Activated naive CD4-positive, alpha-beta T cell treated with Interleukin-2 at 50 U/mL for 16 hours (primary cell): Measurements from ENCODE around the gene CDKN1B.
A peak's percentile ranks its signal among the peaks of the same experiment; 100 is the strongest.
"Not testable (repeated sequence)": the region's sequence is repeated elsewhere in the genome, so short reads cannot be mapped to it uniquely, and the experiment has no call there.

Source experiments
- DNase-seq: peaks from one replicate; pipeline ENCODE4 v3.0.0-alpha.2; 2020

Gene CDKN1B

DNA sequence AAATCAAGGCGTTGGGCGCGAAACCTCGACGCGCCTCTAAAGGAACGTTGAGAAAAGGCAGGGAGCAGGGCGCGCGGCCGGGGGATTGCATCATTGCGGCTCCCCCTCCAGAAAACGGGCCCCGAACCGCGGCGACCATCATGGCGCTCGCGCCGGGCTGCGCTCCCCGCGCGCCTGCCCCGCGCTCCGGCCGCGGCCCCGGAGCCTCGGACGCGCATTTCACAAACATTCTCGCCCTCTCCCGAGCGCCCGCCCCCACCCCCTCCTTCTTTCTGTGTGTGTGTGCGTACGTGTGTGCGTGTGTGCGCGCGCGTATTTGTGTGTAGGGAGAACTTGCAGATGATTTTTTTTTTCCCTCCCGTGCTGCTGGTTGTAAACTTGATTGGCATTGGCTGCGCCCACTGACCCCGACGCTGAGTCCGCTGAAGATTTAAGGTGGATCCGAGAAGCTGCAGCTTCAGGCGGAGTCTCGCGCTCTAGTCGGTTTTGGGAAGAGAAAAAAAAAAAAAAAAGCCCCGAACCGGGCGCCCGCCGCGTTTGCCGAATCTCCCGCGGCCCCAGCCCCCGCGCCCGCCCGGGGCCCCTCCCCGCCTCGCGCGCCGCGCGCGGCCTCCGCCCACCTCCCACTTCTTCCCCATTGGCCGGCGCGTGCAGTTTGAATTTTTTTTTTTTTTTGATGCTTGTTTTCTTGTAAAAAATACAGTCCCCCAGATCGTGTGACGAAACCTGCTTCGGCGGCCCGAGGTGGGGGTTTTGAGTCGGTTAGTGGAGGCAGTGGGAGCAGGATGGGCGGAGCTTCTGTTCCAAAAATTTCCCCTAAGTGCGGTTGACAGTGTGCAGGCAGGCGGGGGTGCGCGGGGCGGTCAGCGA, 8.2 kb downstream of the CDKN1B start:
- peak; percentile 94 for DNase-seq

DNA sequence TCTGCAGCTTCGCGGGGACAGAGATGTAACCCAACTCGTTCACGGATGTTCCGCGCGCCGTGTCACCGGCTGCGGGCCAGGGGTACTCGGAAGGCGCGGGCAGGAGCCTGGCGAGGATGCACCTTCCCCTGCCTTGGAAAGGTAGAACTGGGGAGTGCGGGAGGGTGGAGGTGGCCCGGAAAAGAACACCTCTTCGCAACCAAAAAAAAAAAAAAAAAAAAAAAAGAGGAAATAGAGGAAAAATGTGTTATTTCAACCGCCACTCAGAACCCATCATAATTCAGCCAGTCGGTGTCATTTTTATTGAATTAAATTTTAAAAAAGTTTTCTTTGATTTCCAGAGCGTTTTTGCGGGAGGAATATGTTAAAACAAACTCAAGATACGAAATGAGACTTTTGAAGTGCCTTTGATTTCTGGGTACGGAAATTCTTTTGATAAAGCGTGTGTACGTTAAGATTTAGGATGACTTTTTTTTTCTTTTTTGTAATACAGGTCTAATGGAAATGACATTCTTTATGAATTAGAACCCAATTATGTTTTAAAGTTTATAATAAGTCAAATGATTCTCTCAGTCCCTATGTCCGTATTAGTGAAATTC, 8.9 kb downstream of the CDKN1B start:
- DNase-seq = no peak

DNA sequence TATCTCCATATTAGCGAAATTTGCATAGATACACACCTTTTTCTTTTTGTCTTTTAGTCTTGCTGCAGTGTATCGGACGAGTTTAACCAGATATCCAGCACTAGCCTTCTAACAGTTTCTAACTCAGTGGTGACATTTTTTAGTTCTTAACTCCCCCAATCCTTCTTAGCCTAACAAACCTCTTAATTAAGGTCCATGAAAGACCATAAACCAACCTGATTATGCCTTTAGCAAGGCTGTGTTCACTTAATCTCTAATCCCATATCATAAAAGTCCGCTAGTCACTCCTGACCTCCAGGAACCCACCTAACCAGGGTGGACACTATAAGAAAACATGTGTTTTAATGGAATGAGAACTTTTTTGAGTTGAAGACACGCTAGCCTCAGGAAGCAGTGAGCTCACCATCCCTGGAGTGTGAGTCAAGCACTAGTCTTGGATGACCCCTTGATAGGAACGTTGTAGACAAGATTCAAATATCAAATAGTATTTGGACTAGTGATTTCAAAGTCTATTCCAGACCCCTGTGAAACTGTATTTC, 9.5 kb downstream of the CDKN1B start:
- DNase-seq = no peak

DNA sequence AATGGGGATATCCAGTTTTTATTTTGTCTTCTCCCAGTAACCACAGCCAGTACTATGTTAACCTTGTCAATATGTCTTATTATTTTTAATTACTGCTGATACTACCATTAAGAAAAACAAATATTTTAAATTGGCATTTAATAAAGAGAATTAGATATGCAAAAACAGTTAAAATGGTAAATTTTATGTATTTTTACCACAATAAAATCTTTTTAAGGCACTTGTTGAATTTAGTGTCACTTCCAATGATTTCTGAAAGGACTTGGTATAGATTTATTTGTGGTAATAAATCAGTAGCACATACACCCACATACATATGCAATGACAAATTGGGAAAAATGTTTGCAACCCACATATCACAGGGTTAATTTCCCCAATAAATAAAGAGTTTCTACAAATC, 14.0 kb downstream of the CDKN1B start:
- DNase-seq = no peak

DNA sequence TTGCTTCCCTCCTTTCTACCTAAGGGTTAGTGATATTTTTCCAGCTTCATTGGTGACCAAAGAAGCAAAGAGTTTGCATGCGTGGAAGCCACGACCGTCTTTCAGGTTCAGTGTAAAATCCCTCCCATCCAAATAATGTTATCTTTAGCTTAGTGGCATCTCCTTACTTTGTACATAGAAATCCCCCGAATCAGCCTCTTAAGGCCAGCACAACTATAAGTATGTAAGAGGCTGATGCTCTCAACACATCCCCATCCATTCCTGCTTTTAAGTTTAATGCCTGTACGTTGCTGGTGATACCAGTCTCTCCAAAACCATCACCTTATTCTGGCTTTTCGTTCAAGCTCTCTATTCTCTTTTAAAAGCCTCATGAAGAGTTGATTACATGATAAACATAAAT, 14.6 kb downstream of the CDKN1B start:
- DNase-seq = no peak

DNA sequence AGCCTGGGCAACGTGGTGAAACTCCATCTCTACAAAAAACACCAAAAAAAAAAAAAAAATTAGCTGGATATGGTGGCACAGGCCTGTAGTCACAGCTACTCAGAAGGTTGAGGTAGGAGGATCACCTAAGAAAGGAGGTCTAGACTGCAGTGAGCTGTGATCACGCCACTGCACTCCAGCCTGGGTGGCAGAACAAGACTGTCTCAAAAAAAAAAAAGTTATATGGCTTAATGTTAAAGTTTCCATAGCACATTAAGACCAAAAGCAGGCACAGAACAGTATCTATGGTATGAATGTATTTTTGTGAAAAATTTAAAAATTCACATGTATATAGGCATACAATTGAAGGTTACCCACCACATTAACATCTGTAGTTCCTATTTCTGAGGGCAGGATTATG, 15.9 kb downstream of the CDKN1B start:
- no peak for DNase-seq

DNA sequence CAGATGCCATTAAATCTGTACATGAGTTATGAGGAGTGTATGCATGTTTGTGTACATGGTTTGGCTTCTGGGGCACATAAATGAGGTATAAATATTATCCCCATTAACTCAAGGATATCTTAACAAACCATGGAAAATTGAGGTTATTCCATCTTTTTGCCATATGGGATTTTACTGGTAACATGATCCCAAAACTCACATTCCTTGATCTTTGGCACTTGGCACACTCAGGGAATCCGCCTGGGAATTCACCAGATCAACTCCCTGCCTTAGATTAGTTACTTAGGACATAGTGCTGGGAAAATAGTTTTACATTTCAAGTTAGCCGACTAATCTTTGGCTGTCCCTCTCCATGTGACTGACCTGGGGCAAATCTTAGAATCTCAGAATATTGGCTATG, 16.9 kb downstream of the CDKN1B start:
- DNase-seq = no peak

DNA sequence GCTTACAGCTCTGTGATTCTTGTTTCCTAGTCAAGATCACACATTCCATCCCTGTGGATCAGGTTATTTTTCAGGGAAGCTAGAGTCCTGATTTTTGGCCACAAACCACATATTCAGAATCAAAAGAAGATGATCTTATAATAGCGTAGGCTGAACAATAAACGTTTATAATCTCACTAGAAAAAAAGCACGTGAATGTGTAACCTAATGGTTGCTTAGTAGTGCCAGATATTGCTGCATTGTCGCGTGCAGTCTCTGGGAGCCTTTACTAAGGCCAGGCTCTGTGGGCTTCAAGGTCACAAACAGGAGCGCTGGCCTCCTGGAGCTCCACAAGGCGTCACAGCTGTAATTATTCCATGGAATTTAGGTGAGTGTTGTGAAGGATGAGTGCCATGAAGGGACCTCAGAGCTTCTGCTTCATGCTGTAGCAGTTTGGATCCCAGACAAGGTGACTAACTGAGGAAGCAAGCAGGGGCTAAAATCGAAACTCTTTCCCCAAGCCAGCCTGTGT, 17.4 kb downstream of the CDKN1B start:
- DNase-seq = no peak

DNA sequence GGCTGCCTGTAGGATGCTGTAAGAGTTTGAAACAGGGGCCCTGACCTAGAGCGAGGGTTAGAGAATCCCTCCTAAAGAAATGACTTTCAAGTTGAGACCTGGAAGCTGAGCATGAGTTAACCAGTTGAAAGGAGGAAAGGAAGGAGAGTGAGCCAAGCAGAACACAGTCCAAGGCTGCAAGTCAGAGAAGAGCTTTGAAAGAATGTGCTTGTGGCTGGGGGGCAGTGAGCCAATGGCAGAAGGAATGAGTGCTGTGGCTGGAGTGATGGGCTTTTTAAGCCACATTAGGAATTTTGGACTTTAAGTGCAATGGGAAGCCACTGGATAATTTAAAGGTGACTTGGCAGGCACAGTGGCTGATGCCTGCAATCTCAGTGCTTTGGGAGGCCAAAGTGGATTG, 18.1 kb downstream of the CDKN1B start:
- no peak for DNase-seq

DNA sequence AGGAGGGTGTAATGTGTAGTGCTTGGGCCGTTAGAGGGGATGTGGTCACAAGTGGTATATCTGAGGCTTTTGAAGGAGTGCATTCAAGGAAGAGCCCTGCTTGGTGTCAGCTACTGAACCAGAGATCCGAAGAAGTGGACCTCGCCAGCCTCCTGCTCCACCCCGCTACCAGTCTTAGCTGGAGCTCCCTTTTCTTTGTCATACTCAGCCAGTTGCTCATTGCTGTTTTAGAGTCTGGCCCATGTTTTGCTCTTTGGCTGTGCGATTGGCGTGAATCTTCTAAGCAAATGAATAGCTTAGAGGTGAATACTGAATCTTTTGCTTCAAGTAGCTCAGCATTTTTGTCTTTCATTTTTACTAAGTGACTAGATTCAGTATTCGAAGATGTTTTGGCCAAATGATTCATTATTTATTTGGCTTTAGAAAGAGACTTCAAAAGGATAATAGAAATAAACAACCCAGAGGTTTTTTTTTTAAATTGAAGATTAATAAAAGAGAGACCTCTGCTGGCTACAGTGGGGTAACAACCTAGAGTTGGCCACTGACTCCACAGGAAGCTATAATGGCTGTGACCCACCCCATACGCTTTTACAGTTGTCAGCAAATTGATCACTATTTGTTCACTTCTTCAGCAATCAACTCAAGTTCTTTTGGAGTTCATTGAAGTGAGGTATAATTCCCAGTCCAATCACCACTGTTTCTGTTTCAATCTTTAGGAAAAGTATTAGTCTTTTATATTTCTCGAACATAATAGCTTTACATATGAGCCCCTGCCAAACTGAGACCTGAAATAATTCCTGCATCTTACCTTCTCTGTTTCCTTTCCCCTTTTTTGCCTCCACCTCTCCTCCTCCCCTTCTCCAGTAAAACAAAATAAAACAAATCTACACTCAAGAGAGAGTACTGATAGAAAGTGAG, 19.9 kb downstream of the CDKN1B start:
- DNase-seq = peak; percentile 51

DNA sequence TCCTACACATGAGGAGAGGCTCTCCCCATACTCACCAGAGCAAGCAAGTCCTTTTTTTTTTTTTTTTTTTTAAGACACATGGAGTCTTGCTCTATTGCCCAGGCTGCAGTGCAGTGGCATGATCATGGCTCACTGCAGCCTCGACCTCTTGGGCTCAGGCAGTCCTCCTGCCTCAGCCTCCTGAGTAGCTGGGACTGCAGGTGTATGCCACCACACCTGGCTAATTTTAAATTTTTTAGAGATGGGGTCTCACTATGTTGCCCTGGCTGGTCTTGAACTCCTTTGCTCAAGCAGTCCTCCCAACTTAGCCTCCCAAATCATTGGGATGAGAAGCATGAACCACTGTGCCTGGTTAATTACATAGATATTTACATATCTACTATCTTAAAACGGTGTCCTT, 21.0 kb downstream of the CDKN1B start:
- not testable (repeated sequence) for DNase-seq

DNA sequence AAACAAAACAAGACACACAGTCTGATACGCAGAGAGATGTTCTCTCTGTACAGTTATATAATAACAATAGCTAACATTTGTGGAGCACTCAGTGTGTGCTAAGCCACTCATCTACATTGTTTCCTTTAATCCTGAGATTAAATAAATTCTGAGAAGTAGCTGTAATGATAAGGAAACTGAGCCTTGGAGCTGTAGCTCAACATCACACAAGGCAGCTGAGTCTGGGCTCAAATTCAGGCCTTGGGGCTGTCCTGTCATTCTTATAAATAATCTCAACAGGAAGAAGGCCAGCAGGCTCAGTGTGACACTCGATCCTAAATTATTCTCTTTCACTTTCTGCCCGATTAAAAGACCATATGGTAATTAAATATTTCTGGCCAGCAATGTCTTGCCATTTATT, 24.5 kb downstream of the CDKN1B start:
- DNase-seq = no peak

DNA sequence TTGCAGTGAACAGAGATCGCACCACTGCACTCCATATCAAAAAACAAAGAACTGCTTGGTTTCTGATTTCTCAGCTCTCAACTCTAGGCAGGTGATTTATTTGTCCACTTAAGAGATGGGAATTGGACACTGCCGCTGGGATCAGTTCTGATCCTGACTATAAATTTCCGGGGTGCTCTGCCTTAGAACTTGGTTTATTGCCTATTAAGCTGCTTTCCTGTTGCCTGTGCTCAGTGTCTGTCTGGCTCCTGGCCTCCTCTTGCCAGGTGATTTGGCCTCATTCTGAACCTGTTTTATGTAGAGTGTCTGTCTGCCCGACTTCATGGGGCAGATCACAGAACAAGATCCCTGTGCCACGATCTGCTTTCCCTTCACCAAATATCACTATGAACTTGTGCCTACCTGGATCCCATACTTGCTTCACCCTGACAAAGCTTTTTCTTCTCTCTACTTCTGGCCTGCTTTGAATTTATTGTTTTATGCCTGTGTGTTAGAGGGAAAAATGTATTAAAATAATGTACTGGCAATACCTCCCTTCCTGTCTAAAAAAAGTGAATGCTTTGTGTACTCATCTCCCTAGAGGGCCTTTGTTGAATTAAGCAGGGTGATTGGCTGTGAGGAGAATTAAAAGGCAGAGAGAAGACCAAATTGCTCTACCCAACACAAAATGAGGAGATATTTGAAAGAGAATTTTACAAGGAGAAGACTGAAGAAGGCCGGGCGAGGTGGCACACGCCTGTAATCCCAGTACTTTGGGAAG, 27.6 kb downstream of the CDKN1B start:
- no peak for DNase-seq

DNA sequence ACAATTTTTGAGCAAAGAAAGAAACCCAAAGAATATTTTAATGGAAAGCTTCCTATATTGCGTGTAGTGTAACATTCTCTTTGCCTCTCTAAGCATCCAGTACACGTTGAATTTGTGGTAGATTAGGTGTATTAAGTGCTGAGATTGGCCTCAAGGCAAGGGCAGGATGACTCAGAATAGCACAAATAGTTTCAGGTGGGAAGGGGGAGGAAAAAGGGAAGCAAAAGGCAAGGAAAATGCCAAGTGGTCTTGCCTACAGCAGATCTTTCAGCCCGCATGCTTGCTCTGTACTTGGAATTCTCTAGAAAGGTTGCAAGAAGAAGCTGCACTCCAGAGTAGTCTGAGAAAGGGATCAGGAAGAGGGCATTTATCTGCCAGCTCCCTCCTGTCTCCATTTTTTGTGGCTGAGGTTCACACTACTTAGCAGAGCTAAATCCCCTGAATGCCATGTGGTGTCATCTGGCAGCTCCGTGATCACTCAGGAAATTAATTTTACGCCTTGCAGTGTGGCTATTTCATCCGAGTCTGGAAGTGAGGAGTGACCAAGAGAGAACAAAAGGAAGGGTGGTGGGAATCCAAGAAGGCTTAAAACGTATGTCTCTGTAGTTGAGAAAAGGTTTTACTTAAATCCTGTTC, 28.5 kb downstream of the CDKN1B start:
- DNase-seq = no peak

DNA sequence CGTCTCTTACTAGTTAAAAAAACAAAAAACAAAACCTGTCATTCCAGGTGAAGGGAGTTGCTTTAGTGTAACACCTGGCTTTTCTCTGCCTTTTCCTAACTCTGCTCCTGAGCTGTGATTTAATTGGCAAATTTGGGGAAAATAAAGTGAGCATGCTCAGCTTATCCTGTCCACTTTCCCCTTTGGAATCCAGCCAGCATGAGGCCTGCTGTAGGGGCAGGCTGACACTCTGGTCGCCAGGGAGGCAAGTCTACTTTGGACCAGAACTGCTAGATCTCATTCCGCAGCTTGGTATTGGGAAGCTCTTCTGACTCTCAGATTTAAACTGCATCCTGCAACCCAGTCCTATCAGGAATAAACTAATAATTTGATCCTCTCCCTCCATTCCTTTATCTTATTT, 30.1 kb downstream of the CDKN1B start:
- DNase-seq = no peak

DNA sequence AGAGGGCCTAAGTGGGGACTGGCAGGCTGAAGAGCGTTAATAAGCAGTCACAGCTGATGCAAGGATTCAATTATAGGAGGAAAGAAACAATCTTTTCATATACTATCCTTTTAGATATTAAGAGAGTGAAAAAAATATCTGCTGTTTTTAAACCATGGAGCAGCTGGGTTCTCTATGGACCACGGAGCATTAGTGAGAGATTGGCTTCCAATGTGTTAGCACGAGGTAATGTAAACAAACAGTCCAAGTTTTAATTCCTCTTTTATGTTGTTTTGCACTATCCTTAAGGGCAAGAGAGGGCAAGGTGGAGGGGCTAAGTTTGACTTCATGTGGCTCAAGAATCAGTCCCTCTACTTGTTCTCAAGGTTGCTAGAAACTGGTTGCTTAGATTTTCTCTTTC, 30.9 kb downstream of the CDKN1B start:
- no peak for DNase-seq

DNA sequence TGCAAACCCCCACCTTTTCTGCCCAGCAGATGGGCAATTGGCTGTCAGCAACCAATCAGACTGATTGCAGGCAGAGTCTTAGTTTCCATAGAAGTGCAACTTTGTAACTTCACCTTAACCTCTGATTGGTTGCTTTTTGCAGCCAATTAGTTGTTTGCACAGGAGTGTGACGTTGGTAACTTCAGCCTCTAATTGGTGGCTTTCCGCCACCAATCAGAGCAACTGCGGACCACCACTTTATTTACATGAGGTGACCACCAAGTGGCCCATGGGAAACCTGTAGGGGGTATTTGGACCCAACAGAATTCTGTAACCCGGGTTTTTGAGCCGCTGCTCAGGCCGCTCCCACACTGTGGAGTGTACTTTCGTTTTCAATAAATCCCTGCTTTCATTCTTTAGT, 32.3 kb downstream of the CDKN1B start:
- DNase-seq = no peak

DNA sequence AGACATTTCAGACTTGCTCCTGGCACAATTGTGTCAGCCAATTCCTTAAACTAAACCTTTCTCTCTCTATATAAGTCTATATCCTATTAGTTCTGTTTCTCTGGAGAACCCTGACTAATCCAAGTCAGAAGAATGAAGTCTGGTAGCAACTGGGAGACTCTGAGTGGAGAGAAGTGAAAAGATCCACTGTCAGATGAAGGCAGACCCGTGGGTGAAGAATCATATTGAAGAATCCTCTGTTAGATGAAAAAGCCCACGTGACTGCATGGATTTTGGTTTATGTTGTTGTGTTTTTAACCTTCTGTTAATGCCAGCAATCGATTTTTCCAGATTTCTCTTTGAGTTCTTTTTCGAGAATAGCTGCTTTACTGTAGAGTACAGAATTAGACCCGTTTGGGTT, 38.8 kb downstream of the CDKN1B start:
- no peak for DNase-seq

DNA sequence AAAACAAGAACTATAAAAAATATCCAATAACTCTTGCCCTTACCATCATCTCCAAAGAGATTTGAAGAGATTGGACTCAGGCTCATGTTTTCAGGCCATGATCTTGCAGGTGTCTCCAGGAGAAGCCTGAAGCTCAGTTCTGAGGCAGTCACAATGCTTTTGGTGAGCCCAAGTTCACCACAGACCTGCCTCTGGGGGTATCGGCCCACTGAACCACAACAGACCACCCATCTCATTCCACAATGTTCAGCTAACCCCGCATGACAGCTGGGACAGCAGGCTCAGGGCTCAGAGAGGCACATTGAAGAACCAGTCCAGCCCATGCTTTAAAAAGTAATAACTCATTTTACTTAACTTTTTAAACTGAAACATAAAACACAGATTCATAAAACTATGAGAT, 40.0 kb downstream of the CDKN1B start:
- no peak for DNase-seq

DNA sequence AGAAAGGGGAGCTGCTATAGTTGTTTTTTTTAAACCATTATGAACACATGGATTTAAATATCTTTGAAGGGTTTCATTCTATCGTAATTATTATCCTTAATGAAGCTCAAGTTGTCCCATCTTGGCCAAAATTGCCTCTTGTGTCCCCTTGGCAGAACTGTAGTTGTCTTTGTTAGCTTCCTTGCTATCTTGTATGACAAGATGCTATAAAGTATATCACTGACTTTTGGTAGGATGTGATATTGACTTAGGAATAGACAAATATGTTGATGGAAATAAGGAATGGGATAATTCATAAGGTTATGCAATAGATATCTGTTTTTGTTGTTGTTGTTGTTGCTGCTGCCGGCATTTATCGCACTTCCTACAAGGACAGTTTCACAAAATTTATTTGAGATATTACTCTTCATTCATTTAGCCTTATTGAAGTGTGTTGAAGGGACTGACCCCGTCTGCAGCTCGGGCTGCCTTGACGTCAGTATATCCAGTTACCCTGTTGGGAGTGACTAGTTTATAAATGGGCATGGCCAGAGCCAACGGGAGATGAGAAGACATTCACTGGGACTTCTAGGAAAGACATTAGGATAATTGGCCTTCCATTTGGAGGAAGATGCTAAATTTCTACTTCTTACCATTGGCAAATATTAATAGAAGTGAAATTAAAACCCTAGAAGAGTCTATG, 42.2 kb downstream of the CDKN1B start:
- no peak for DNase-seq

DNA sequence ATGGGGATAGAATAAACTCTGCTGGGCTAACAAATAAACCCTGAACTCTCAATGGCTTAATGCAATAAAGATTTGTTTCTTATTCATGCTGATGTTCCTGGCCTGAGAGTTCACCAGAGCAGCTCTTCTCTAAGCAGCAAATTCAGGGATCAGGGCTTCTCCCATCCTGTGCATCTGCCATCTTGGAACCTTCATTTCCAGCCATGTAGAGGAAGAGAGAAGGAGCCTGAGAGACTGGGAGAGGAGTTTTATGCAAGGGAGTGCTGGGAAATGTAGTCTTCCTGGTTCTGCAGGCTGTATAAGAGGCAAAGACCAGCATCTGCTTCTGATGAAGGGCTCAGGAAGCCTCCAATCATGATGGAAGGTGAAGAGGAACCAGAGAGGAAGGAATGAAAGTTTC, 47.7 kb downstream of the CDKN1B start:
- DNase-seq = no peak
